ENCODE data around the gene GJA4. TPM values are rescaled to one million over a fixed set of nuclear protein-coding genes. Genes with fewer than 3 reads are reported as not detected.
"Not testable (repeated sequence)": the region's sequence is repeated elsewhere in the genome, so short reads cannot be mapped to it uniquely, and the experiment has no call there.

Gene GJA4
- total RNA-seq, 4 donors from 2014 or later: 14.4 to 41.4 (median 27.7) TPM

DNA sequence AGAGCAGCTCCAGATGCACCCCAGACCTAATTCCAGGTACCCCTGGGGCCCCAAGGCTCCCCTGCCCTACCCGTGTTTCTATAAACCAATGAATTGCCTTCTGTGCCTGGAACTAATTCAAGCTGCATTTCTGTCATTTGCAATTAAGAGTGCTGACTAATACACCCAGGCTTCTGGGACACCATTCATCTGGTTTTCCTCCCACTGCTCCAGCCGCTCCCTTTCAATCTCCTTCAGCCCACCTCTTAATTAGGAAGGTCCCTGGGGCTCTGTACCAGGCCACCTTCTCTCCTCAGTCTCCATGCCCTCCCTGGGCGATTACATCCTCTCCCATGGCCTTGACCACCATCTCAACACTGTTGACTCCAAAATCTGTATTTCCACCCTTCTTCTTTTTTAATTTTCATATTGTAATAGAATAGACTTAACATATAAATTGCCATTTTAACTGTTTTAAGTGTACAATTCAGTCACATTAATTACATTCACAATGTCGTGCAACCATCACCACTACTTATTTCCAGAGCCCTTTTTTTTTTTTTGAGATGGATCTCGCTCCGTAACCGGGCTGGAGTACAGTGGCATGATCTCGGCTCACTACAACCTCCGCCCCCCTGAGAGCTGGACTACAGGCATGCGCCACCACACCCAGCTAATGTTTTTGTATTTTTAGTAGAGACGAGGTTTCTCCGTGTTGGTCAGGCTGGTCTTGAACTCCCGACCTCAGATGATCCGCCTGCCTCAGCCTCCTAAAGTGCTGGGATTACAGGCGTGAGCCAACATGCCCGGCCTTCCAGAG, 21.0 kb upstream of the GJA4 start:
- intact Hi-C loops (cut with DNase I; ENCODE audit: low total_unique reads): no loop called here
- DNase-seq (no peak), ATAC-seq (no peak)
- H3K4me1 ChIP-seq: no peaks in the 10 kb centered on the region
- H3K27me3 ChIP-seq: no peaks in the 10 kb centered on the region
- H3K36me3 ChIP-seq: no peaks in the 10 kb centered on the region
- H3K4me3 ChIP-seq: no peak overlapping the region
- no peak overlapping the region for H3K27ac ChIP-seq
- TF ChIP-seq, protein P1, sequence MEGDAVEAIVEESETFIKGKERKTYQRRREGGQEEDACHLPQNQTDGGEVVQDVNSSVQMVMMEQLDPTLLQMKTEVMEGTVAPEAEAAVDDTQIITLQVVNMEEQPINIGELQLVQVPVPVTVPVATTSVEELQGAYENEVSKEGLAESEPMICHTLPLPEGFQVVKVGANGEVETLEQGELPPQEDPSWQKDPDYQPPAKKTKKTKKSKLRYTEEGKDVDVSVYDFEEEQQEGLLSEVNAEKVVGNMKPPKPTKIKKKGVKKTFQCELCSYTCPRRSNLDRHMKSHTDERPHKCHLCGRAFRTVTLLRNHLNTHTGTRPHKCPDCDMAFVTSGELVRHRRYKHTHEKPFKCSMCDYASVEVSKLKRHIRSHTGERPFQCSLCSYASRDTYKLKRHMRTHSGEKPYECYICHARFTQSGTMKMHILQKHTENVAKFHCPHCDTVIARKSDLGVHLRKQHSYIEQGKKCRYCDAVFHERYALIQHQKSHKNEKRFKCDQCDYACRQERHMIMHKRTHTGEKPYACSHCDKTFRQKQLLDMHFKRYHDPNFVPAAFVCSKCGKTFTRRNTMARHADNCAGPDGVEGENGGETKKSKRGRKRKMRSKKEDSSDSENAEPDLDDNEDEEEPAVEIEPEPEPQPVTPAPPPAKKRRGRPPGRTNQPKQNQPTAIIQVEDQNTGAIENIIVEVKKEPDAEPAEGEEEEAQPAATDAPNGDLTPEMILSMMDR (IDR thresholded peaks at IDR 0.05 in 4 of 5, conservative IDR thresholded peaks at IDR 0.05 in 1 of 5): no peak
- TF ChIP-seq POLR2A (IDR thresholded peaks at IDR 0.05): no peak
- no peaks in the 10 kb centered on the region for H3K9me3 ChIP-seq
- in situ Hi-C loops (cut with MboI; ENCODE audit: low sequenced_read_pairs in 4 of 4): no loop called here

DNA sequence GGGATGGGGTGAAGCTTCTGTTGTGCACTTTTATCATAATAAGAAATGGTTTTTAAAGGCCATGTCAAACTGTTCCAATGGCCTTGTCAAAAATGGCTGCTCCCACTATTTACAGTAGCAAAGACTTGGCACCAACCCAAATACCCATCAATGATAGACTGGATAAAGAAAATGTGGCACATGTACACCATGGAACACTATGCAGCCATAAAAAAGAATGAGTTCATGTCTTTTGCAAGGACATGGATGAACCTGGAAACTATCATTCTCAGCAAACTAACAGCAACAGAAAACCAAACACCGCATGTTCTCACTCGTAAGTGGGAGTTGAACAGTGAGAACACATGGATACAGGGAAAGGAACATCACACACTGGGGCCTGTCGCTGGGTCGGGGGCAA, 19.7 kb upstream of the GJA4 start:
- H3K9me3 ChIP-seq; H3K36me3 ChIP-seq; H3K4me3 ChIP-seq; H3K27ac ChIP-seq; DNase-seq; in situ Hi-C loops (cut with MboI; ENCODE audit: low sequenced_read_pairs in 4 of 4); intact Hi-C loops (cut with DNase I; ENCODE audit: low total_unique reads); H3K27me3 ChIP-seq; H3K4me1 ChIP-seq; ATAC-seq: not testable (repeated sequence)

- intact Hi-C loops (cut with DNase I; ENCODE audit: low total_unique reads): no loop called here
- Histone ChIP-seq H3K27me3 (peaks cover 10 to 18% (median 17%) of the 10 kb centered on the region in 3 donors), H3K36me3 (no peaks in the 10 kb centered on the region), H3K4me3 (no peak overlapping the region), H3K4me1 (no peaks in the 10 kb centered on the region), H3K9me3 (no peaks in the 10 kb centered on the region), H3K27ac (no peak overlapping the region)
- ATAC-seq (no peak), DNase-seq (no peak)
- in situ Hi-C loops (cut with MboI; ENCODE audit: low sequenced_read_pairs in 4 of 4): no loop called here
- TF ChIP-seq, protein P1 (IDR thresholded peaks at IDR 0.05 in 4 of 5, conservative IDR thresholded peaks at IDR 0.05 in 1 of 5): no peak
- TF ChIP-seq POLR2A (IDR thresholded peaks at IDR 0.05): no peak
These were observed 17.8 kb upstream of the GJA4 start for GRCh38 chr1:34774957-34775356.

DNA sequence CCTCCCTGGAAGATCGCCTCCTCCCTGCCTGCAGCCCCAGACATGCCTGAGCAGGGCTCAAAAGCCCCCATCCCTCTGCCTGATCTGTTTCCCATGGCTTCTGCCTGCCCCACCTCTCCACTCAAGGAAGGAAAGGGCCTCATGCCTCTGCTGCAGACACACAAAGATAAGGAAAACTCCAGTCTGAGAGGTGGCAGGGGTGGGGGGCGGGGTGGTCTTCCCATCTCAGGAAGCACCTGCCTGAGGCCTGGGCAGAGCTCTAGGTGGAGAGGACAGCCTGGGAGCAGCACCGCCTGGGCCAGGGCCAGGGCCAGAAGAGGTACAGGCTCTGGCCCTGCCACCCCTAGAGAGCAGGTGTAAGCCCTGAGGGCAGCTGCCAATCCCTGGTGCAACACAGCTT, 15.9 kb upstream of the GJA4 start:
- H3K9me3 ChIP-seq: no peaks in the 10 kb centered on the region
- H3K4me3 ChIP-seq: no peak overlapping the region
- H3K27me3 ChIP-seq: peaks cover 28 to 36% (median 36%) of the 10 kb centered on the region in 3 donors
- peaks cover 0 to 7% of the 10 kb centered on the region in 2 donors for H3K4me1 ChIP-seq
- DNase-seq (no peak), ATAC-seq (no peak)
- H3K27ac ChIP-seq: no peak overlapping the region
- TF ChIP-seq, protein P1 (IDR thresholded peaks at IDR 0.05 in 4 of 5, conservative IDR thresholded peaks at IDR 0.05 in 1 of 5): no peak
- no peak for TF ChIP-seq POLR2A (IDR thresholded peaks at IDR 0.05)
- H3K36me3 ChIP-seq: no peaks in the 10 kb centered on the region
- intact Hi-C loops (cut with DNase I; ENCODE audit: low total_unique reads) (no loop called here), in situ Hi-C loops (cut with MboI; ENCODE audit: low sequenced_read_pairs in 4 of 4) (no loop called here)

DNA sequence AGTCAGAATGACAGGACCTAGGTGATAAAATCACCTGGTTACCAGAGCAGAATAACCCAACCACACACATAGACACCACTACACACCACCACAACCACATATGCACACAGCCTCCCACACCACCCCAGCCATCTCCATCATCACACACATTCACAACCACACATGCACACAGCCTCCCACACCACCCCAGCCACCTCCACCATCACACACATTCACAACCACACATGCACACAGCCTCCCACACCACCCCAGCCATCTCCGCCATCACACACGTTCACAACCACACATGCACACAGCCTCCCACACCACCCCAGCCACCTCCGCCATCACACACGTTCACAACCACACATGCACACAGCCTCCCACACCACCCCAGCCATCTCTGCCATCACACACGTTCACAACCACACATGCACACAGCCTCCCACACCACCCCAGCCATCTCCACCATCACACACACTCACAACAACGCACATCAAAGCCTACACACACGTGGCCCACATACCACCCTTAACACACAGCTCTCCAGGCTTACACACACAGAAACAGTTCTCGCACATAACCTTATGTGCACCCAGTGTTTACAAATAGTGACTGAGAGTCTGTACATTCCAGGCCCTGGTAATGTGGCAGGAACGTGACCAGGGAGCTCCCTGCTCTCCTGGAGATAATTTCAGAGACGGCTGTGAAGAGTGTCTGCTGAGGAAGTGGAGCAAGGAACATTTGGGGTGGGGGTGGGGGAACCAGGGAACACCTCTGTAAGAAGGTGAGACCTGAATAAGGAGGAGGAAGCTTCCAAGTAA, 15.1 kb upstream of the GJA4 start:
- ATAC-seq (no peak), DNase-seq (no peak)
- no peak overlapping the region for H3K27ac ChIP-seq
- H3K27me3 ChIP-seq: peaks cover 36 to 44% (median 44%) of the 10 kb centered on the region in 3 donors
- TF ChIP-seq POLR2A (IDR thresholded peaks at IDR 0.05): no peak
- TF ChIP-seq, protein P1 (IDR thresholded peaks at IDR 0.05 in 4 of 5, conservative IDR thresholded peaks at IDR 0.05 in 1 of 5): no peak
- no peaks in the 10 kb centered on the region for H3K9me3 ChIP-seq
- intact Hi-C loops (cut with DNase I; ENCODE audit: low total_unique reads) (no loop called here), in situ Hi-C loops (cut with MboI; ENCODE audit: low sequenced_read_pairs in 4 of 4) (no loop called here)
- no peak overlapping the region for H3K4me3 ChIP-seq
- no peaks in the 10 kb centered on the region for H3K36me3 ChIP-seq
- H3K4me1 ChIP-seq: peaks cover 0 to 7% of the 10 kb centered on the region in 2 donors

Data from gastrocnemius medialis (tissue), 4 donors.